Measurements from ENCODE around the gene BCL3. TPM values are rescaled to one million over a fixed set of nuclear protein-coding genes. Genes with fewer than 3 reads are reported as not detected.

BCL3 gene
- total RNA-seq, 1 experiment from 2014 or later: 2.2 TPM

- H3K18ac ChIP-seq (ENCODE audit: insufficient read length, low read depth, low read length): no peak overlapping the region
- DNase-seq: no peak
- H3K79me1 ChIP-seq (ENCODE audit: insufficient read depth, low read depth, low read length, poor library complexity, severe bottlenecking): no peaks in the 10 kb centered on the region
- no peak overlapping the region for H2BK120ac ChIP-seq (ENCODE audit: low read depth, low read length, poor library complexity, severe bottlenecking)
- no peak overlapping the region for H4K91ac ChIP-seq (ENCODE audit: insufficient read length, low read depth, low read length)
- H3K4me2 ChIP-seq (ENCODE audit: insufficient read depth, insufficient read length, low read length): no peak overlapping the region
- H3K56ac ChIP-seq (ENCODE audit: insufficient read length, low read depth, low read length): no peak overlapping the region
- H3K79me2 ChIP-seq (ENCODE audit: insufficient read depth, low read length): no peaks in the 10 kb centered on the region
- no peak overlapping the region for H3K14ac ChIP-seq (ENCODE audit: insufficient read depth, low read length)
- H4K5ac ChIP-seq (ENCODE audit: insufficient read length, low read depth, low read length): no peak overlapping the region
- no peak overlapping the region for H2AFZ ChIP-seq (ENCODE audit: low read length)
- H4K20me1 ChIP-seq (ENCODE audit: control insufficient read depth, insufficient read depth, insufficient read length): no peaks in the 10 kb centered on the region
- H3K23me2 ChIP-seq (ENCODE audit: insufficient read length, low read depth, low read length, poor library complexity, severe bottlenecking): peaks cover 16% of the 10 kb centered on the region
- H3K4ac ChIP-seq (ENCODE audit: low read depth, low read length): no peak overlapping the region
- H3K4me3 Mint-ChIP-seq: no peak overlapping the region
- H3K27ac Mint-ChIP-seq: no peak overlapping the region
- no peak overlapping the region for H4K8ac ChIP-seq (replicated peaks; ENCODE audit: insufficient read length, low read depth, low read length)
- no peak overlapping the region for H2AK5ac ChIP-seq (ENCODE audit: insufficient read length, low read length)
- WGBS (ENCODE audit: extremely low coverage, insufficient read length, low lambda C conversion rate): no CpG with 5 or more reads among the region's 10 CpGs
- H2BK20ac ChIP-seq (ENCODE audit: low read depth, low read length, poor library complexity, severe bottlenecking): no peak overlapping the region
- H3K9ac ChIP-seq (ENCODE audit: extremely low read depth, insufficient read length, low read length): no peak overlapping the region
- no peak overlapping the region for H3K27ac ChIP-seq (ENCODE audit: insufficient read length, low read depth, low read length)
- H3K27me3 ChIP-seq (ENCODE audit: insufficient read depth, low read length): peaks cover 25% of the 10 kb centered on the region
- no peak overlapping the region for H2BK5ac ChIP-seq (ENCODE audit: insufficient read length, low read length)
- H3K27me3 Mint-ChIP-seq (ENCODE audit: low read depth): peaks cover 70% of the 10 kb centered on the region
- no peaks in the 10 kb centered on the region for H3K4me1 ChIP-seq (ENCODE audit: insufficient read depth, low read length)
- no peaks in the 10 kb centered on the region; a peak in 1 of 7 replicates for H3K36me3 Mint-ChIP-seq (ENCODE audit: insufficient read depth in 1 of 3, low read depth in 3 of 3)
- H2BK15ac ChIP-seq (ENCODE audit: low read depth, low read length): no peak overlapping the region
- no peaks in the 10 kb centered on the region; a peak in 1 of 5 replicates for H3K9me3 Mint-ChIP-seq
- no peak for TF ChIP-seq CTCF (conservative IDR thresholded peaks at IDR 0.05)
- H3K23ac ChIP-seq (ENCODE audit: insufficient read length, low read depth, low read length): no peak overlapping the region
- H3K9me3 ChIP-seq (ENCODE audit: control insufficient read depth, low read depth, low read length): no peaks in the 10 kb centered on the region
- no peak overlapping the region for H3T11ph ChIP-seq (ENCODE audit: low read length)
- H3K4me1 Mint-ChIP-seq: peaks cover 18 to 31% of the 10 kb centered on the region in 2 experiments
- no peak overlapping the region for H2BK12ac ChIP-seq (ENCODE audit: insufficient read length, low read depth, low read length)
Measured at GRCh38 chr19:44759083-44759804, 10.7 kb downstream of the BCL3 start.

Data from H9 (cell line).